Activated T-helper 17 cell treated with anti-CD3 and anti-CD28 coated beads, Interleukin-2, amount 50 U/mL, for 72 hours (primary cell): ENCODE measurements around the gene CDC37. TPM values are rescaled to one million over a fixed set of nuclear protein-coding genes. Genes with fewer than 3 reads are reported as not detected.

Experiments used
- ATAC-seq: fragments of 150-1000 bp; cut with Tn5 transposase; replicated peaks from 2 replicates; pipeline ENCODE4 v1.10.0; 2021; ENCODE audit warnings: mild to moderate bottlenecking, moderate library complexity
- H3K27ac Mint-ChIP-seq: one replicate; pipeline ENCODE4 v1.8.0; 2022; ENCODE audit warnings: mixed read lengths
- H3K27me3 Mint-ChIP-seq: one replicate; pipeline ENCODE4 v1.8.0; 2022; ENCODE audit warnings: mixed read lengths
- H3K36me3 Mint-ChIP-seq: one replicate; pipeline ENCODE4 v1.8.0; 2022; ENCODE audit warnings: low read depth, mild to moderate bottlenecking, mixed read lengths
- H3K4me1 Mint-ChIP-seq: one replicate; pipeline ENCODE4 v1.8.0; 2022; ENCODE audit warnings: mixed read lengths
- H3K4me3 Mint-ChIP-seq: one replicate; pipeline ENCODE4 v1.8.0; 2022; ENCODE audit warnings: mild to moderate bottlenecking, mixed read lengths
- H3K9me3 Mint-ChIP-seq: one replicate; pipeline ENCODE4 v1.8.0; 2022; ENCODE audit warnings: mixed read lengths
- total RNA-seq, 2 donors: library from RNA; stranded (reverse); gene quantifications; one replicate each; pipeline ENCODE4 v1.2.3, GENCODE V29; 2022

CDC37 gene
- total RNA-seq, 2 donors from 2014 or later: 140 to 226 TPM

- Mint-ChIP-seq H3K9me3 (no peaks in the 10 kb centered on the region), H3K4me3 (no peak overlapping the region), H3K27me3 (no peaks in the 10 kb centered on the region), H3K36me3 (peaks cover 100% of the 10 kb centered on the region), H3K27ac (no peak overlapping the region), H3K4me1 (no peaks in the 10 kb centered on the region)
- ATAC-seq: no peak
Observed at GRCh38 chr19:10365518-10365917, 37.8 kb downstream of the CDC37 start.

- Mint-ChIP-seq H3K4me3 (no peak overlapping the region), H3K27me3 (no peaks in the 10 kb centered on the region), H3K27ac (no peak overlapping the region), H3K36me3 (peaks cover 100% of the 10 kb centered on the region), H3K4me1 (no peaks in the 10 kb centered on the region), H3K9me3 (no peaks in the 10 kb centered on the region)
- ATAC-seq: no peak
Observed at GRCh38 chr19:10364644-10365043, 38.7 kb downstream of the CDC37 start.

GRCh38 chr19:10363789-10364281 is 39.5 kb downstream of the CDC37 start:
- Mint-ChIP-seq H3K27me3 (no peaks in the 10 kb centered on the region), H3K4me1 (no peaks in the 10 kb centered on the region), H3K9me3 (no peaks in the 10 kb centered on the region), H3K36me3 (peaks cover 100% of the 10 kb centered on the region), H3K27ac (no peak overlapping the region), H3K4me3 (no peak overlapping the region)
- ATAC-seq: no peak

- no peak for ATAC-seq
- no peaks in the 10 kb centered on the region for H3K9me3 Mint-ChIP-seq
- H3K27ac Mint-ChIP-seq: no peak overlapping the region
- H3K4me3 Mint-ChIP-seq: no peak overlapping the region
- no peaks in the 10 kb centered on the region for H3K4me1 Mint-ChIP-seq
- no peaks in the 10 kb centered on the region for H3K27me3 Mint-ChIP-seq
- peaks cover 100% of the 10 kb centered on the region for H3K36me3 Mint-ChIP-seq
Observed at GRCh38 chr19:10362259-10362658, 41.1 kb downstream of the CDC37 start.

- H3K27ac Mint-ChIP-seq: no peak overlapping the region
- no peaks in the 10 kb centered on the region for H3K4me1 Mint-ChIP-seq
- H3K4me3 Mint-ChIP-seq: no peak overlapping the region
- H3K9me3 Mint-ChIP-seq: no peaks in the 10 kb centered on the region
- H3K27me3 Mint-ChIP-seq: no peaks in the 10 kb centered on the region
- peaks cover 99% of the 10 kb centered on the region for H3K36me3 Mint-ChIP-seq
- ATAC-seq: no peak
Observed at GRCh38 chr19:10361569-10362011, 41.8 kb downstream of the CDC37 start.

GRCh38 chr19:10356431-10356830 is 46.9 kb downstream of the CDC37 start:
- ATAC-seq: no peak
- peaks cover 96% of the 10 kb centered on the region for H3K36me3 Mint-ChIP-seq
- H3K27me3 Mint-ChIP-seq: no peaks in the 10 kb centered on the region

GRCh38 chr19:10353793-10354391 is 49.5 kb downstream of the CDC37 start:
- Mint-ChIP-seq H3K36me3 (peaks cover 87% of the 10 kb centered on the region), H3K9me3 (no peaks in the 10 kb centered on the region), H3K27ac (no peak overlapping the region), H3K27me3 (no peaks in the 10 kb centered on the region), H3K4me3 (no peak overlapping the region), H3K4me1 (no peaks in the 10 kb centered on the region)
- ATAC-seq: peak; percentile 50

More at GRCh38 chr19:10356431-10356830, 46.9 kb downstream of the CDC37 start:
- Mint-ChIP-seq H3K27ac (no peak overlapping the region), H3K9me3 (no peaks in the 10 kb centered on the region), H3K4me3 (no peak overlapping the region), H3K4me1 (no peaks in the 10 kb centered on the region)

- no peak for ATAC-seq
- no peak overlapping the region for H3K27ac Mint-ChIP-seq
- H3K4me1 Mint-ChIP-seq: no peaks in the 10 kb centered on the region
- no peak overlapping the region for H3K4me3 Mint-ChIP-seq
- H3K36me3 Mint-ChIP-seq: peaks cover 78% of the 10 kb centered on the region
- H3K9me3 Mint-ChIP-seq: no peaks in the 10 kb centered on the region
- H3K27me3 Mint-ChIP-seq: no peaks in the 10 kb centered on the region
Observed at GRCh38 chr19:10352764-10353671, 50.3 kb downstream of the CDC37 start.

GRCh38 chr19:10346509-10346908 is 56.8 kb downstream of the CDC37 start:
- Mint-ChIP-seq H3K9me3 (no peaks in the 10 kb centered on the region), H3K4me1 (no peaks in the 10 kb centered on the region), H3K4me3 (no peak overlapping the region), H3K27ac (no peak overlapping the region), H3K36me3 (peaks cover 18% of the 10 kb centered on the region), H3K27me3 (no peaks in the 10 kb centered on the region)
- no peak for ATAC-seq

GRCh38 chr19:10344780-10345179 is 58.6 kb downstream of the CDC37 start:
- Mint-ChIP-seq H3K27me3 (no peaks in the 10 kb centered on the region), H3K4me1 (no peaks in the 10 kb centered on the region), H3K36me3 (peaks cover under 1% of the 10 kb centered on the region), H3K27ac (no peak overlapping the region), H3K9me3 (no peaks in the 10 kb centered on the region), H3K4me3 (no peak overlapping the region)
- ATAC-seq: no peak

GRCh38 chr19:10343495-10343894 is 59.8 kb downstream of the CDC37 start:
- Mint-ChIP-seq H3K27me3 (no peaks in the 10 kb centered on the region), H3K4me3 (no peak overlapping the region), H3K4me1 (peaks cover 1% of the 10 kb centered on the region), H3K9me3 (no peaks in the 10 kb centered on the region), H3K27ac (no peak overlapping the region), H3K36me3 (peaks cover 5% of the 10 kb centered on the region)
- no peak for ATAC-seq

Other genes with a start within 250 kb of the CDC37 start
- 100 to 1,000 TPM; 300 to 434 TPM for gene DNMT1, start 208.6 kb downstream of the CDC37 start, total RNA-seq
- 10 to 100 TPM in 1 of 2 donors, 1 to 10 TPM in 1; 7.9 to 17.1 TPM for gene S1PR2, start 172.2 kb downstream of the CDC37 start, total RNA-seq
- gene MRPL4, start 151.3 kb downstream of the CDC37 start, total RNA-seq: 100 to 1,000 TPM in 1 of 2 donors, 10 to 100 TPM in 1; 61.1 to 142 TPM
- gene ICAM1, start 132.4 kb downstream of the CDC37 start, total RNA-seq: 10 to 100 TPM; 47.8 to 88.5 TPM
- 1 to 10 TPM in 1 of 2 donors, under 1 TPM in 1; 0.78 to 2.2 TPM for gene ICAM4, start 116.6 kb downstream of the CDC37 start, total RNA-seq
- gene ICAM5, start 113.6 kb downstream of the CDC37 start, total RNA-seq: 1 to 10 TPM in 1 of 2 donors, under 1 TPM in 1; 0.71 to 8.6 TPM
- gene ZGLP1, start 93.7 kb downstream of the CDC37 start, total RNA-seq: 1 to 10 TPM; 5.4 to 6.6 TPM
- gene FDX2, start 87.5 kb downstream of the CDC37 start, total RNA-seq: 10 to 100 TPM; 12.3 to 20.1 TPM
- 10 to 100 TPM; 66.3 to 88.7 TPM for gene RAVER1, start 70.0 kb downstream of the CDC37 start, total RNA-seq
- 100 to 1,000 TPM; 144 to 228 TPM for gene ICAM3, start 63.9 kb downstream of the CDC37 start, total RNA-seq
- 100 to 1,000 TPM; 221 to 245 TPM for gene TYK2, start 23.0 kb downstream of the CDC37 start, total RNA-seq
- gene PDE4A, start 17.0 kb upstream of the CDC37 start, total RNA-seq: 1 to 10 TPM; 9.0 to 9.1 TPM
- gene KEAP1, start 99.8 kb upstream of the CDC37 start, total RNA-seq: 10 to 100 TPM; 71.5 to 99.6 TPM
- gene S1PR5, start 113.9 kb upstream of the CDC37 start, total RNA-seq: under 1 TPM in 1 of 2 donors, not detected in 1; 0.11 TPM
- gene ATG4D, start 140.4 kb upstream of the CDC37 start, total RNA-seq: 10 to 100 TPM; 27.4 to 37.8 TPM
- gene KRI1, start 162.5 kb upstream of the CDC37 start, total RNA-seq: 10 to 100 TPM; 43.3 to 52.5 TPM
- 10 to 100 TPM; 21.2 to 46.6 TPM for gene CDKN2D, start 165.4 kb upstream of the CDC37 start, total RNA-seq
- not detected for gene AP1M2, start 183.8 kb upstream of the CDC37 start, total RNA-seq
- gene SLC44A2, start 222.0 kb upstream of the CDC37 start, total RNA-seq: 10 to 100 TPM; 64.8 to 84.9 TPM